ENCODE results near the gene IL19.

IL19 gene

DNA sequence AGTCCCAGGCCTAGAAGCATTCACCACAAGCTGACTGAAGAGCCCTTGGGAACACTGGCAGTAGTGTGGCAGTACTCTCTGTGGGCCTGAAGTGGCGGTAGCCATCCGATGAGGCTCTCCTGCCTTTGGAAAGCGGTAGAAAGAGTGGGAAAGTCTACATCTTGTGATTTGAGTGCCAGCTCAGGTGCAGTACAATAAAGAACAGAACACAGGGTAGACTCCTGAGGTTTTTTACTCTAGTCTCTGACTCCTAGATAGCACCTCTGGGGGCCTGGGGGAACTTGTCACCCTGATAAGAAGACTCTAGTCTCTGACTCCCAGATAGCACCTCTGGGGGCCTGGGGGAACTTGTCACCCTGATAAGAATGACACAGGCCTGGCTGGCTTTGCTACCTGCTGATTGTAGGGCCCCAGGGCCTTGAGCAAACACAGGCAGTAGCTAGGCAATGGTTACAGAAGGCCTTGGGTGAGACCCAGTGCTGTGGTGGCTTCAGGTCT lies 76.8 kb downstream of the IL19 start (continued):
- TF ChIP-seq, protein P1, sequence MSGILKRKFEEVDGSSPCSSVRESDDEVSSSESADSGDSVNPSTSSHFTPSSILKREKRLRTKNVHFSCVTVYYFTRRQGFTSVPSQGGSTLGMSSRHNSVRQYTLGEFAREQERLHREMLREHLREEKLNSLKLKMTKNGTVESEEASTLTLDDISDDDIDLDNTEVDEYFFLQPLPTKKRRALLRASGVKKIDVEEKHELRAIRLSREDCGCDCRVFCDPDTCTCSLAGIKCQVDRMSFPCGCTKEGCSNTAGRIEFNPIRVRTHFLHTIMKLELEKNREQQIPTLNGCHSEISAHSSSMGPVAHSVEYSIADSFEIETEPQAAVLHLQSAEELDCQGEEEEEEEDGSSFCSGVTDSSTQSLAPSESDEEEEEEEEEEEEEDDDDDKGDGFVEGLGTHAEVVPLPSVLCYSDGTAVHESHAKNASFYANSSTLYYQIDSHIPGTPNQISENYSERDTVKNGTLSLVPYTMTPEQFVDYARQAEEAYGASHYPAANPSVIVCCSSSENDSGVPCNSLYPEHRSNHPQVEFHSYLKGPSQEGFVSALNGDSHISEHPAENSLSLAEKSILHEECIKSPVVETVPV (CRISPR knock-in tag; IDR thresholded peaks at IDR 0.05) = no peak

DNA sequence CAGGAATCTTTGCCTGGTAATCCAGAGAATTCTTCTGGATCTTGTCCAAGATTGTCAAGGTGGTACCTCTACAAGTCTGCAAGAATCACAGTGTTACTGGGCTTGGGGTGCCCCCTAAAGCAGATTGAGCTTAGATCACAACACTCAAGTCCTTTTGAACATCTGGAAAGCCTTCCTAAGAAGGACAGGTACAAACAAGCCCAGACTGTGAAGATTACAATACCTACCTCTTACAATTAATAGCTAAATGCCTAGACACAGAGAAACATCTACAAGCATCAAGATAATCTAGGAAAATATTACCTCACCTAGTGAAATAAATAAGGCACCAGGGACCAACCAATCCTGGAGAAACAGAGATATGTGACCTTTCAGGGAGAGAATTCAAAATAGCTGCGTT lies 77.4 kb downstream of the IL19 start:
- no peak for ATAC-seq
- TF ChIP-seq ZNF70 (CRISPR knock-in tag; IDR thresholded peaks at IDR 0.05) (no peak), PATZ1 (CRISPR knock-in tag; IDR thresholded peaks at IDR 0.05; ENCODE audit: borderline replicate concordance) (no peak), PPARA (CRISPR knock-in tag; IDR thresholded peaks at IDR 0.05; ENCODE audit: borderline replicate concordance) (no peak), RARB (CRISPR knock-in tag; IDR thresholded peaks at IDR 0.05) (no peak), GLIS3 (CRISPR knock-in tag; IDR thresholded peaks at IDR 0.05) (no peak), SNAI2 (CRISPR knock-in tag; IDR thresholded peaks at IDR 0.05) (no peak)
- TF ChIP-seq, protein P1 (CRISPR knock-in tag; IDR thresholded peaks at IDR 0.05) = no peak
- TF ChIP-seq, protein P2, sequence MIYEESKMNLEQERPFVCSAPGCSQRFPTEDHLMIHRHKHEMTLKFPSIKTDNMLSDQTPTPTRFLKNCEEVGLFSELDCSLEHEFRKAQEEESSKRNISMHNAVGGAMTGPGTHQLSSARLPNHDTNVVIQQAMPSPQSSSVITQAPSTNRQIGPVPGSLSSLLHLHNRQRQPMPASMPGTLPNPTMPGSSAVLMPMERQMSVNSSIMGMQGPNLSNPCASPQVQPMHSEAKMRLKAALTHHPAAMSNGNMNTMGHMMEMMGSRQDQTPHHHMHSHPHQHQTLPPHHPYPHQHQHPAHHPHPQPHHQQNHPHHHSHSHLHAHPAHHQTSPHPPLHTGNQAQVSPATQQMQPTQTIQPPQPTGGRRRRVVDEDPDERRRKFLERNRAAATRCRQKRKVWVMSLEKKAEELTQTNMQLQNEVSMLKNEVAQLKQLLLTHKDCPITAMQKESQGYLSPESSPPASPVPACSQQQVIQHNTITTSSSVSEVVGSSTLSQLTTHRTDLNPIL (CRISPR knock-in tag; IDR thresholded peaks at IDR 0.05; ENCODE audit: low read depth) = no peak

DNA sequence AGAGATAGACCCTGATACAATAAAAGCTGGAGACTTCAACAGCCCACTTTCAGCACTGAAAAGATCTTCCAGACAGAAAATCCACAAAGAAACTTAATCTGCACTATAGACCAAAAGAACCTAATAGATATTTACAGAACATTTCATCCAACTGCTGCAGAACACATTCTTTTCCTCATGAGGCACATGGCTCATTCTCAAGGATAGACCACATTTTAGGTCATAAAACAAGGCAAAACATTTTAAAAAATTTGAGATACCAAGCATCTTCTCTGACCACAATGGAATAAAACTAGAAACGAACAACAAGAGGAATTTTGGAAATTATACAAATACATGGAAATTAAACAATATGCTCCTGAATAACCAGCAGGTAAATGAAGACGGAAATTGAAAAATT lies 79.8 kb downstream of the IL19 start:
- TF ChIP-seq ZNF8 (CRISPR knock-in tag; IDR thresholded peaks at IDR 0.05) = no peak
- no peak for TF ChIP-seq BACH2 (CRISPR knock-in tag; IDR thresholded peaks at IDR 0.05; ENCODE audit: borderline replicate concordance)
- no peak for TF ChIP-seq ZNF70 (CRISPR knock-in tag; IDR thresholded peaks at IDR 0.05)
- TF ChIP-seq TSHZ2 (CRISPR knock-in tag; IDR thresholded peaks at IDR 0.05) = no peak
- no peak for TF ChIP-seq CSDC2 (CRISPR knock-in tag; IDR thresholded peaks at IDR 0.05)
- TF ChIP-seq SNAI2 (CRISPR knock-in tag; IDR thresholded peaks at IDR 0.05) = no peak
- no peak for TF ChIP-seq TCF4 (CRISPR knock-in tag; IDR thresholded peaks at IDR 0.05; ENCODE audit: borderline replicate concordance)
- no peak for TF ChIP-seq ZNF565 (CRISPR knock-in tag; conservative IDR thresholded peaks at IDR 0.05; ENCODE audit: low read depth)
- TF ChIP-seq PPARA (CRISPR knock-in tag; IDR thresholded peaks at IDR 0.05; ENCODE audit: borderline replicate concordance) = no peak
- TF ChIP-seq, protein P3, sequence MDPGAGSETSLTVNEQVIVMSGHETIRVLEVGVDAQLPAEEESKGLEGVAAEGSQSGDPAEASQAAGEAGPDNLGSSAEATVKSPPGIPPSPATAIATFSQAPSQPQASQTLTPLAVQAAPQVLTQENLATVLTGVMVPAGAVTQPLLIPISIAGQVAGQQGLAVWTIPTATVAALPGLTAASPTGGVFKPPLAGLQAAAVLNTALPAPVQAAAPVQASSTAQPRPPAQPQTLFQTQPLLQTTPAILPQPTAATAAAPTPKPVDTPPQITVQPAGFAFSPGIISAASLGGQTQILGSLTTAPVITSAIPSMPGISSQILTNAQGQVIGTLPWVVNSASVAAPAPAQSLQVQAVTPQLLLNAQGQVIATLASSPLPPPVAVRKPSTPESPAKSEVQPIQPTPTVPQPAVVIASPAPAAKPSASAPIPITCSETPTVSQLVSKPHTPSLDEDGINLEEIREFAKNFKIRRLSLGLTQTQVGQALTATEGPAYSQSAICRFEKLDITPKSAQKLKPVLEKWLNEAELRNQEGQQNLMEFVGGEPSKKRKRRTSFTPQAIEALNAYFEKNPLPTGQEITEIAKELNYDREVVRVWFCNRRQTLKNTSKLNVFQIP (CRISPR knock-in tag; IDR thresholded peaks at IDR 0.05; ENCODE audit: borderline replicate concordance, low read depth) = no peak
- no peak for TF ChIP-seq ZFP3 (CRISPR knock-in tag; IDR thresholded peaks at IDR 0.05)
- TF ChIP-seq ZC3H10 (CRISPR knock-in tag; IDR thresholded peaks at IDR 0.05) = no peak
- TF ChIP-seq OSR1 (CRISPR knock-in tag; IDR thresholded peaks at IDR 0.05) = no peak
- TF ChIP-seq ISL1 (CRISPR knock-in tag; IDR thresholded peaks at IDR 0.05) = no peak
- TF ChIP-seq, protein P1 (CRISPR knock-in tag; IDR thresholded peaks at IDR 0.05) = no peak
- no peak for TF ChIP-seq ESRRG (CRISPR knock-in tag; IDR thresholded peaks at IDR 0.05)
- TF ChIP-seq RARB (CRISPR knock-in tag; IDR thresholded peaks at IDR 0.05) = no peak
- no peak for TF ChIP-seq GLIS3 (CRISPR knock-in tag; IDR thresholded peaks at IDR 0.05)
- TF ChIP-seq ARNTL (CRISPR knock-in tag; IDR thresholded peaks at IDR 0.05; ENCODE audit: borderline replicate concordance, low read depth) = no peak
- no peak for ATAC-seq
